Ascending aorta (tissue), 2 donors: ENCODE measurements around the gene NHLRC2. TPM values are rescaled to one million over a fixed set of nuclear protein-coding genes. Genes with fewer than 3 reads are reported as not detected.

Source experiments
- DNase-seq, 2 donors: peaks; one replicate each; pipeline ENCODE4 v3.0.0-alpha.2; 2019; ENCODE audit warnings: low spot score in 2 of 2
- H3K27ac ChIP-seq, 2 donors: fragments of 200-600 bp; sonication (generic); one replicate each; pipeline ENCODE4 v1.5.1; 2016 to 2017; ENCODE audit warnings: mild to moderate bottlenecking in 1 of 2
- H3K27me3 ChIP-seq: fragments of 200-600 bp; sonication (generic); one replicate; pipeline ENCODE4 v1.5.1; 2017
- H3K36me3 ChIP-seq, 2 donors: fragments of 200-600 bp; sonication (generic); one replicate each; pipeline ENCODE4 v1.5.1; 2016
- H3K4me1 ChIP-seq, 2 donors: fragments of 200-600 bp; sonication (generic); one replicate each; pipeline ENCODE4 v1.5.1; 2016 to 2017; ENCODE audit warnings: mild to moderate bottlenecking in 1 of 2
- H3K4me3 ChIP-seq, 2 donors: fragments of 200-600 bp; sonication (generic); one replicate each; pipeline ENCODE4 v1.5.1; 2016 to 2017; ENCODE audit warnings: mild to moderate bottlenecking in 1 of 2
- H3K9me3 ChIP-seq, 2 donors: fragments of 200-600 bp; sonication (generic); one replicate each; pipeline ENCODE4 v1.5.1; 2016
- intact Hi-C: fragments of 100-400 bp; cut with DNase I; formaldehyde crosslinking; loops from one replicate; pipeline ENCODE4 v1.15.1; 2023
- total RNA-seq: library from RNA; depleted of rRNA; stranded (reverse); fragments of >200 nt; gene quantifications from one replicate; pipeline ENCODE4 v1.1.0, GENCODE V29; 2016
- TF ChIP-seq, protein P1 (sequence below), 3 experiments: fragments of 200-600 bp in 2 of 3; fragments of 450-650 bp in 1 of 3; sonication (generic) in 2 of 3; IDR thresholded peaks; one replicate each; pipeline ENCODE4 v1.5.1; 2016 to 2019; ENCODE audit warnings: antibody characterized with exemption in 3 of 3, mild to moderate bottlenecking in 1 of 3, moderate library complexity in 1 of 3

The NHLRC2 gene
- total RNA-seq, 1 donor from 2014 or later, result 7.1 TPM

DNA sequence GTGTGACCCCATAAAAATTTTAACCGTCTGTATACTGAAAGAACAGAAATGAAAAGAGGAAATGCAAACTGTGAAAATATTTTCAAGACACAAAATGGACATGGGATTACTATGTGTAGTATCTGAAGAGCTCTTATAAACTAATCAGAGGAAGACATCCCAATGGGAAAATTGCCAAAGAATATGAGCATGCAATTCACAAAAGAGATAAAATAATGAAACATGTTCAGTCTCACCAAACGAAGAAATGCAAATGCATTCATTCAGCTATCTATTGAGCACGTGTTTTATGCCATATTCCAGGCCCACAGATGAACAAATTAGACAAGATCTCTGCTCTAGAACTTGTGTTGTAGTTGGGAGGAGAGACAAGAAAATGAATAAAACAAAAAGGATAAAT lies 63.2 kb downstream of the NHLRC2 start:
- peaks cover 3 to 4% of the 10 kb centered on the region in 2 donors for H3K36me3 ChIP-seq
- intact Hi-C loops, result no loop called here
- H3K4me1 ChIP-seq, result no peaks in the 10 kb centered on the region
- H3K9me3 ChIP-seq, result no peaks in the 10 kb centered on the region
- no peak overlapping the region for H3K4me3 ChIP-seq
- H3K27ac ChIP-seq, result no peak overlapping the region
- TF ChIP-seq, protein P1, sequence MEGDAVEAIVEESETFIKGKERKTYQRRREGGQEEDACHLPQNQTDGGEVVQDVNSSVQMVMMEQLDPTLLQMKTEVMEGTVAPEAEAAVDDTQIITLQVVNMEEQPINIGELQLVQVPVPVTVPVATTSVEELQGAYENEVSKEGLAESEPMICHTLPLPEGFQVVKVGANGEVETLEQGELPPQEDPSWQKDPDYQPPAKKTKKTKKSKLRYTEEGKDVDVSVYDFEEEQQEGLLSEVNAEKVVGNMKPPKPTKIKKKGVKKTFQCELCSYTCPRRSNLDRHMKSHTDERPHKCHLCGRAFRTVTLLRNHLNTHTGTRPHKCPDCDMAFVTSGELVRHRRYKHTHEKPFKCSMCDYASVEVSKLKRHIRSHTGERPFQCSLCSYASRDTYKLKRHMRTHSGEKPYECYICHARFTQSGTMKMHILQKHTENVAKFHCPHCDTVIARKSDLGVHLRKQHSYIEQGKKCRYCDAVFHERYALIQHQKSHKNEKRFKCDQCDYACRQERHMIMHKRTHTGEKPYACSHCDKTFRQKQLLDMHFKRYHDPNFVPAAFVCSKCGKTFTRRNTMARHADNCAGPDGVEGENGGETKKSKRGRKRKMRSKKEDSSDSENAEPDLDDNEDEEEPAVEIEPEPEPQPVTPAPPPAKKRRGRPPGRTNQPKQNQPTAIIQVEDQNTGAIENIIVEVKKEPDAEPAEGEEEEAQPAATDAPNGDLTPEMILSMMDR (IDR thresholded peaks at IDR 0.05), result no peak
- no peaks in the 10 kb centered on the region for H3K27me3 ChIP-seq
- DNase-seq, result no peak

DNA sequence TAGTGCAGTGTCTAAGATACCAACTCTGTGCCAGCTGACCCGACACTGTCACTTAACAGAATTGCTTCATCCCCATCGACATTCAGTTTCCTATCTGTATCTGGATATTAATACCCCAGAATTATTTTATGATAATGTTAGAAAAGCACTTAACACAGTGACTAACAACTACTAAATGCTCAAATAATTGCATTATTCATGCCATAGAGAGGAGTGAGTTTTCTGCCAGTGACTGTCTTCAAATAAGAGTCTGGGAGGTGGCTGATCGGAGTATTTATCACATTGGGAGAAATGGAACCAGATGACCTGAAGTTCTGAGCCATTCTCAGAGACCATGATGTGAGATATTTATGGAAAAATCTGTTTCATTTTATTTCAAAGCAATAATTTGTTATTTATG lies 65.7 kb downstream of the NHLRC2 start:
- H3K27me3 ChIP-seq, result no peaks in the 10 kb centered on the region
- no peak overlapping the region for H3K27ac ChIP-seq
- H3K36me3 ChIP-seq, result no peaks in the 10 kb centered on the region
- DNase-seq, result no peak
- intact Hi-C loops, result no loop called here
- H3K9me3 ChIP-seq, result peaks cover 5 to 6% of the 10 kb centered on the region in 2 donors
- TF ChIP-seq, protein P1 (IDR thresholded peaks at IDR 0.05), result no peak
- H3K4me1 ChIP-seq, result no peaks in the 10 kb centered on the region
- H3K4me3 ChIP-seq, result no peak overlapping the region

DNA sequence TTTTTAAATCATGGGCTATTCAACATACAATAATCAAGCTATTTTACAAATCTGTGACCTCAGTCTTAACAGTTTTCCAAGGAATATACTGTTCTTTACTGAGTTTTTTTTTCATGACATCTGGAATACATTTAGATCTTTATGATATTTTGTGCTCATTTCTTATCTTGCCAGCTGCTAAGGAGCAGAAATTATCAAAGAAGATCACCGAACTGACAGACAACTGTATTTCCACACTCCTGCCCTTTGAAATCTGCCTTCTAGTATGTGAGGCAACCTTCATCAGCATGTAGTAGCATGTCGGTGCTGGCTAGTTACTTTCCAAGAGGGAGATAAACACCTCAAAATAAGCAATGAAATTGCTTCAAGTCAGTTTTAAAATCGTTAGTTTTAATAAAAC lies 66.4 kb downstream of the NHLRC2 start:
- H3K4me1 ChIP-seq, result no peaks in the 10 kb centered on the region
- peaks cover 5 to 6% of the 10 kb centered on the region in 2 donors for H3K9me3 ChIP-seq
- TF ChIP-seq, protein P1 (IDR thresholded peaks at IDR 0.05), result no peak

DNA sequence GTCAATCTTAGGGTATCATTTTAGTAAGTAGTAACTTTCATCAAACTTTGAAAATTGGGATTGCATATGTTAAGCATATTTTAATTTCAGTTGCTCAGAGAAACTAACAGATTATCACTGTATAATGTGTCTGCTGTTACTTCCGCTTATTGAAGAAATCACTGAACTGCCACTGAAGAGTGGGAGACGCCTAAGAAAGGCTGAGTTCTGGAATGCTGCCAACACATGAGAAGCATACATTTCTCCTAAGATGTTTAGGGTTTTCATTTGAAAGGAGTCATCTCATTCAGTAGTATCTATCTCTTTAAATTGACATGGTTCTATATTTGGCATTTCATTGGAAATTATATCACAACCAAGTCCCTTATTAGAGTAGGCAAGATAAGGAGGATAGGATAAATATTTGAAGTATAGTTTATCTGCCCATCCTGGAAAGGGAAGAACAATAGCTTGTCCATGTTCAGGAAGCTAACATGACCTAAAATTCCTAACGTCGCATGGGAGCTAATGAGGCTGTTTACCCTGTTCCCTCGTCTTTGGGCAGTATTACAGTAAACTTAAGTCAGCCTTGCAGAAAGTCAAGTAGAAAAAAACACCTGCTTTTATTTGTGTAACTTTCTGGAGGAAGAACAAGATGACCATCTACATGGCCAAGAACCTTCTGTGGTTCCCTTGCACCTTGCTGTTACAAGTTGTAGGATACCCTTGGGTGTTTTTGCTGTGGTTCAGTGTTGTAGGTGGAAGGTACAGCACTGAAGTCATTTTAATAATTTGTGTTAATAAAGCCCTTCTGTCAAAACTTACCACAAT lies 67.3 kb downstream of the NHLRC2 start:
- Histone ChIP-seq H3K36me3 (no peaks in the 10 kb centered on the region), H3K4me3 (no peak overlapping the region), H3K27me3 (no peaks in the 10 kb centered on the region), H3K4me1 (no peaks in the 10 kb centered on the region), H3K9me3 (peaks cover 5 to 6% of the 10 kb centered on the region in 2 donors), H3K27ac (no peak overlapping the region)
- DNase-seq, result no peak
- TF ChIP-seq, protein P1 (IDR thresholded peaks at IDR 0.05), result no peak
- intact Hi-C loops, result no loop called here

More for the DNA sequence above, 66.4 kb downstream of the NHLRC2 start:
- H3K4me3 ChIP-seq, result no peak overlapping the region
- no peak overlapping the region for H3K27ac ChIP-seq
- DNase-seq, result no peak
- no peaks in the 10 kb centered on the region for H3K27me3 ChIP-seq
- no peaks in the 10 kb centered on the region for H3K36me3 ChIP-seq
- intact Hi-C loops, result no loop called here

DNA sequence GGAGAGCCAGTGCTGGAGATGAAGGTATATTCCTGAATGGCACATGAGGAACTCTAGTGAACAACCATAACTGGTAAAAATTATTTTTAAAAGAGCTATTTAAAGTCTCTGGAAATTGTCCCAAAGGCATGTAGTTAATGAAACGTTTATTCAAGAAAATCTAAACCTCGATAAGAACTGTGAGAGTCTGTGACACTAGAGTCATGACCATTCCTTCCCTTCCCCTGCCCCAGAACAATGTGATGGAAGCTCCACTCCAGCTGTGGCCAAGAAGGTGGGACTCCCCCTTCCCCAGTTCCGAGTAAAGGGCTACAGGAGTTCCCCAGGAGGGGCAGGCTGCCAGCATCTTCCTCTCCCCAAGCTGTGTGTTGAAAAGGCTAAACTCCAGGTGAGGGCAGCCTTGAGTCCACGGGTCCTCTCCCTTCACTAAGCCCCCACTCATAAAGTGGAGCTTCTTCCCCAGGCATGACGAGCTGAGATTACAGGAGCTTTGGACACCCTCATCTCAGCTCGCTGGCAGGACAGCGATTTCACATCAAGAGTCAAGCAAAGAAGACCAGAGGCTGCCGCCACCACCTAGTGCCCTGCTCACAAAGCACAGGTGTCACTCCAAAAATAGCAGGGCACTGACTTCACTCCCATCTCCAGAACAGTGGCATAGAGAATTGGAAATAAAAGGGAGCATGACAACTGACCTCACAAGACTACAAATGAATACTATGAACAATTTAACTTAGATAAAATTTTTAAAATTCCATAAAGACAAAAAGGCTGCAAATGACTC lies 68.5 kb downstream of the NHLRC2 start:
- intact Hi-C loops, result no loop called here
- no peaks in the 10 kb centered on the region for H3K27me3 ChIP-seq
- DNase-seq, result no peak
- H3K4me3 ChIP-seq, result no peak overlapping the region
- no peaks in the 10 kb centered on the region for H3K36me3 ChIP-seq
- H3K4me1 ChIP-seq, result no peaks in the 10 kb centered on the region
- TF ChIP-seq, protein P1 (IDR thresholded peaks at IDR 0.05), result no peak
- no peak overlapping the region for H3K27ac ChIP-seq
- H3K9me3 ChIP-seq, result peaks cover 5 to 6% of the 10 kb centered on the region in 2 donors
